ENCODE measurements around the gene BBS1.

DNA sequence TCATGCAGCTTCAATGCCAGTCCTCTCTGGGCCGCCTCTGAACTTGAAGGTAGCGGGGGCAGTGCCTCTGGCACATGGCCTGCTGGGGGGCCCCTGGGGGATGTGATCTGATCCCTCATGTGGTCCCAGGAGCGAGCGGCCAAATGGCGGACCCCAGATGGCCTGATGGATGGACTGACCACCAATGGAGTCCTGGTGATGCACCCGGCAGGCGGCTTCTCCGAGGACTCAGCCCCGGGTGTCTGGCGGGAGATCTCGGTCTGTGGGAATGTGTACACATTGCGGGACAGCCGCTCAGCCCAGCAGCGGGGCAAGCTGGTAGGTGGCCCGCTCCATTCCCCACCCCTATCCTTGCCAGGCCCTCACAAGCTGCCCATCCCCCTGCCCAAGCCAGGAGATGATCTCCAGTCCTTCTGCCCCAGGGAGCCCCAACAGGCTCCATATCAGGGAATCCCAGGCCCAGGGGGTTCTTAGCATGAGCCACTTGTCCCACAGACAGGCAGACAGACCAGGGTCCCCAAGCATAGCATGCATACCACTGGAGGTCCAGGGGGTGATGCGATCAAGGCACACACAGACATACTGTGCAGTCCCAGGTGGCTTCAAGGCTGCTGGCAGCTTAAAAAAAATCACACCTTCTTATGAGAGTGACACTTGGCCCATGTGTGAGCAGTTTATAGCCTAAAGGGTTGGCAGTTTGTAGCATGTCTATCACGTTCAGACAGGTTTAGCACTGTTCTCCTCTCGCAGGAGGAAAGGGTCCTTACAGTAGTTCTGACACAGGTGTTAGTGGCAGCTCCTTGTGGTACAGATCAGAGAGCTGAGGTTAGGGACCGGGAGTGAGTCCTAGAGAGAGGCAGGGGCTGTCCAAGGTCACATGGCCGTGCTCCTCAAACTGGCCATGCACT lies 36.6 kb upstream of the BBS1 start:
- TF ChIP-seq, protein P1, sequence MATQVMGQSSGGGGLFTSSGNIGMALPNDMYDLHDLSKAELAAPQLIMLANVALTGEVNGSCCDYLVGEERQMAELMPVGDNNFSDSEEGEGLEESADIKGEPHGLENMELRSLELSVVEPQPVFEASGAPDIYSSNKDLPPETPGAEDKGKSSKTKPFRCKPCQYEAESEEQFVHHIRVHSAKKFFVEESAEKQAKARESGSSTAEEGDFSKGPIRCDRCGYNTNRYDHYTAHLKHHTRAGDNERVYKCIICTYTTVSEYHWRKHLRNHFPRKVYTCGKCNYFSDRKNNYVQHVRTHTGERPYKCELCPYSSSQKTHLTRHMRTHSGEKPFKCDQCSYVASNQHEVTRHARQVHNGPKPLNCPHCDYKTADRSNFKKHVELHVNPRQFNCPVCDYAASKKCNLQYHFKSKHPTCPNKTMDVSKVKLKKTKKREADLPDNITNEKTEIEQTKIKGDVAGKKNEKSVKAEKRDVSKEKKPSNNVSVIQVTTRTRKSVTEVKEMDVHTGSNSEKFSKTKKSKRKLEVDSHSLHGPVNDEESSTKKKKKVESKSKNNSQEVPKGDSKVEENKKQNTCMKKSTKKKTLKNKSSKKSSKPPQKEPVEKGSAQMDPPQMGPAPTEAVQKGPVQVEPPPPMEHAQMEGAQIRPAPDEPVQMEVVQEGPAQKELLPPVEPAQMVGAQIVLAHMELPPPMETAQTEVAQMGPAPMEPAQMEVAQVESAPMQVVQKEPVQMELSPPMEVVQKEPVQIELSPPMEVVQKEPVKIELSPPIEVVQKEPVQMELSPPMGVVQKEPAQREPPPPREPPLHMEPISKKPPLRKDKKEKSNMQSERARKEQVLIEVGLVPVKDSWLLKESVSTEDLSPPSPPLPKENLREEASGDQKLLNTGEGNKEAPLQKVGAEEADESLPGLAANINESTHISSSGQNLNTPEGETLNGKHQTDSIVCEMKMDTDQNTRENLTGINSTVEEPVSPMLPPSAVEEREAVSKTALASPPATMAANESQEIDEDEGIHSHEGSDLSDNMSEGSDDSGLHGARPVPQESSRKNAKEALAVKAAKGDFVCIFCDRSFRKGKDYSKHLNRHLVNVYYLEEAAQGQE (IDR thresholded peaks at IDR 0.05; ENCODE audit: low read depth): no peak
- TF ChIP-seq CEBPB (IDR thresholded peaks at IDR 0.05): no peak
- no peak for TF ChIP-seq CREB1 (IDR thresholded peaks at IDR 0.05; ENCODE audit: low read depth)

All from Ishikawa (cell line).